DOHH2 (cell line): ENCODE data around the gene KRR1.
"Not testable (repeated sequence)": the region's sequence is repeated elsewhere in the genome, so short reads cannot be mapped to it uniquely, and the experiment has no call there.

ENCODE experiments used
- H3F3A ChIP-seq: fragments of 200-600 bp; sonication (generic), shearing (Covaris generic); 2 replicates; pipeline ENCODE4 v1.6.0; 2016; ENCODE audit warnings: antibody characterized with exemption, mild to moderate bottlenecking; ENCODE audit not compliant: control insufficient read depth, insufficient read depth
- H3K27ac ChIP-seq: fragments of 200-600 bp; sonication (generic); 2 replicates; pipeline ENCODE4 v1.5.1; 2014; ENCODE audit warnings: low read depth, mild to moderate bottlenecking, low read length, moderate library complexity
- H3K27me3 ChIP-seq: fragments of 200-600 bp; sonication (generic); 2 replicates; pipeline ENCODE4 v1.6.1; 2014; ENCODE audit warnings: mild to moderate bottlenecking, low read length, mixed read lengths; ENCODE audit not compliant: control insufficient read depth
- H3K36me3 ChIP-seq: fragments of 200-600 bp; sonication (generic); 2 replicates; pipeline ENCODE4 v1.6.1; 2014; ENCODE audit warnings: mild to moderate bottlenecking, low read length, moderate library complexity, mixed read lengths; ENCODE audit not compliant: control insufficient read depth
- H3K4me1 ChIP-seq: fragments of 200-600 bp; sonication (generic); 2 replicates; pipeline ENCODE4 v1.6.1; 2014; ENCODE audit warnings: mild to moderate bottlenecking, low read length, mixed read lengths; ENCODE audit not compliant: control insufficient read depth
- H3K4me2 ChIP-seq: fragments of 200-600 bp; sonication (generic); 2 replicates; pipeline ENCODE4 v1.6.0; 2014; ENCODE audit warnings: mild to moderate bottlenecking, low read length, moderate library complexity
- H3K4me3 ChIP-seq: fragments of 200-600 bp; sonication (generic); 2 replicates; pipeline ENCODE4 v1.5.1; 2014; ENCODE audit warnings: mild to moderate bottlenecking, low read length, mixed read lengths
- H3K79me2 ChIP-seq: fragments of 200-600 bp; sonication (generic); 2 replicates; pipeline ENCODE4 v1.6.1; 2014; ENCODE audit warnings: mild to moderate bottlenecking, low read length, mixed read lengths; ENCODE audit not compliant: control insufficient read depth
- H3K9me2 ChIP-seq: fragments of 200-600 bp; sonication (generic); replicated peaks from 2 replicates; pipeline ENCODE4 v1.6.1; 2014; ENCODE audit warnings: mild to moderate bottlenecking, low read length, mixed read lengths; ENCODE audit not compliant: control insufficient read depth
- H3K9me3 ChIP-seq: fragments of 200-600 bp; sonication (generic); 2 replicates; pipeline ENCODE4 v1.6.1; 2014; ENCODE audit warnings: antibody characterized with exemption, low read length, mixed read lengths; ENCODE audit not compliant: control insufficient read depth, insufficient read depth
- H4K20me1 ChIP-seq: fragments of 200-600 bp; sonication (generic); 2 replicates; pipeline ENCODE4 v1.6.0; 2014; ENCODE audit warnings: low read depth, mild to moderate bottlenecking, antibody characterized with exemption, low read length, moderate library complexity; ENCODE audit not compliant: control insufficient read depth, insufficient read depth
- EZH2phosphoT487 ChIP-seq: fragments of 200-600 bp; sonication (generic); IDR thresholded peaks from 2 replicates; pipeline ENCODE4 v1.6.1; 2017; ENCODE audit warnings: borderline replicate concordance, mild to moderate bottlenecking, antibody characterized with exemption, low read length, moderate library complexity, mixed read lengths
- TF ChIP-seq, protein P1 (sequence below): fragments of 200-600 bp; sonication (generic); IDR thresholded peaks from one replicate; pipeline ENCODE4 v1.5.1; 2014; ENCODE audit warnings: antibody characterized with exemption, mild to moderate bottlenecking, low read depth, low read length; ENCODE audit not compliant: poor library complexity, severe bottlenecking

Gene KRR1

DNA sequence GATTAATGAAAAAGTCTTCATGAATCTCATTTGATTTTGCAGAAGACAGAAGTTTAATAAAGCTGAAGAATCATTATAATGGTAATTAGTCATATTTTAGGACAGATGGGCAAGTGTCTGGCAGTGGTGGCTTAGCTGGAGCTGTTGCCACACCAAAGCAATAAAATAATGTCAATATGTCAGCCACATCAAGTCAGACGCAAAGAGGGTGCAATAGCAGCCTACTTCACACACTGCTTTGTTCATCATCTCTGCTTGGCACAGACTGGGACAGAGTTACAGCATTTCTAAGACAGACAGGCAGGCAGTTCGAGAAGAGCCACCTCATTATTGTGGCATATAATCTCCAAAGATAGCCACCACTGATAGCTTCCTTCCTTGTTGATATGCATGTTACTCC is 16.9 kb upstream of the KRR1 start:
- H3K27me3 ChIP-seq: peaks cover 11% of the 10 kb centered on the region
- H3K4me3 ChIP-seq: no peak overlapping the region
- no peaks in the 10 kb centered on the region for H3F3A ChIP-seq
- H3K4me2 ChIP-seq: no peak overlapping the region
- H3K9me2 ChIP-seq: no peaks in the 10 kb centered on the region
- H3K4me1 ChIP-seq: peaks cover 5% of the 10 kb centered on the region; the same call in 1 of the 2 replicates
- H4K20me1 ChIP-seq: no peaks in the 10 kb centered on the region
- H3K36me3 ChIP-seq: no peaks in the 10 kb centered on the region
- H3K79me2 ChIP-seq: no peaks in the 10 kb centered on the region
- H3K27ac ChIP-seq: no peak overlapping the region
- TF ChIP-seq EZH2phosphoT487: no peak
- TF ChIP-seq, protein P1, sequence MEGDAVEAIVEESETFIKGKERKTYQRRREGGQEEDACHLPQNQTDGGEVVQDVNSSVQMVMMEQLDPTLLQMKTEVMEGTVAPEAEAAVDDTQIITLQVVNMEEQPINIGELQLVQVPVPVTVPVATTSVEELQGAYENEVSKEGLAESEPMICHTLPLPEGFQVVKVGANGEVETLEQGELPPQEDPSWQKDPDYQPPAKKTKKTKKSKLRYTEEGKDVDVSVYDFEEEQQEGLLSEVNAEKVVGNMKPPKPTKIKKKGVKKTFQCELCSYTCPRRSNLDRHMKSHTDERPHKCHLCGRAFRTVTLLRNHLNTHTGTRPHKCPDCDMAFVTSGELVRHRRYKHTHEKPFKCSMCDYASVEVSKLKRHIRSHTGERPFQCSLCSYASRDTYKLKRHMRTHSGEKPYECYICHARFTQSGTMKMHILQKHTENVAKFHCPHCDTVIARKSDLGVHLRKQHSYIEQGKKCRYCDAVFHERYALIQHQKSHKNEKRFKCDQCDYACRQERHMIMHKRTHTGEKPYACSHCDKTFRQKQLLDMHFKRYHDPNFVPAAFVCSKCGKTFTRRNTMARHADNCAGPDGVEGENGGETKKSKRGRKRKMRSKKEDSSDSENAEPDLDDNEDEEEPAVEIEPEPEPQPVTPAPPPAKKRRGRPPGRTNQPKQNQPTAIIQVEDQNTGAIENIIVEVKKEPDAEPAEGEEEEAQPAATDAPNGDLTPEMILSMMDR: no peak
- H3K9me3 ChIP-seq: no peaks in the 10 kb centered on the region

DNA sequence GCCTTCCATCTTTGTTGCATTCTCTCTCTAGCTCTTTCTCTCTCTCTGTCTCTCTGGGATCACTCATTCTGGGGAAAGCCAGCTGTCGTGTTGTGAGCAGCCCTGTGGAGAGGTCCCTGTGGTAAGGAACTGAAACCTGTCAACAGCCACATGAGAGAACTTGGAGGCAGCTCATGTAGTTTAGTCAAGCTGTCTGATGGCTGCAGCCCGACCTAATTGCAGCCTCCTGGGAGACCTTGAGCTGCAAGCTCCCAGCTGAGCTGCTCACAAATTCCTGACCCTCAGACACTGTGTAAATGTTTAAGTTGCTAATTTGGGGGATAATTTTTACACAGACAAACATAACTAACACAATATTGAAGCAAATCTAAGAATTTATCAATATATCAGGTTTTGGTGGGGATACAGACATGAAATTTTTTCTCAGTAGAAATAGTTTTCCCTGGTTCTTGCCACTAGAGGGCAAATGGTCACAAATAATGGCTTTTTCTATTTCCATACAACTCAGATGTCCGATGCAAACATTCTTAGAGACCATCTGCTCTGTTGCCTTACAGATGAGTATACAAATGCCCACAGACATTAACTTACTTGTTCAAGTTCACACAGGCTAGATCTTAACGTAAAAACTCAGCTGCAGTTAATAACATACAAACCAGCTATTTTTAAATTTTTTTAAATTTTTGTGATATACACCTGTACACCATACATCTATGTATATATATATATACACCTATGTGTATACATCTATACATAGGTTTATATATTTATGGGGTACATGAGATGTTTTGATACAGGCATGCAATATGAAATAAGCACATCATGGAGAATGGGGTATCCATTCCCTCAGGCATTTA is 15.5 kb upstream of the KRR1 start:
- Histone ChIP-seq H3K4me2 (no peak overlapping the region), H3F3A (no peaks in the 10 kb centered on the region), H3K4me1 (peaks cover 5% of the 10 kb centered on the region; the same call in 1 of the 2 replicates), H3K79me2 (no peaks in the 10 kb centered on the region), H3K4me3 (no peak overlapping the region), H4K20me1 (no peaks in the 10 kb centered on the region), H3K27me3 (peaks cover 11% of the 10 kb centered on the region), H3K36me3 (no peaks in the 10 kb centered on the region), H3K27ac (no peak overlapping the region), H3K9me2 (no peaks in the 10 kb centered on the region), H3K9me3 (no peaks in the 10 kb centered on the region)
- no peak for TF ChIP-seq EZH2phosphoT487
- TF ChIP-seq, protein P1: peak; percentile 81

DNA sequence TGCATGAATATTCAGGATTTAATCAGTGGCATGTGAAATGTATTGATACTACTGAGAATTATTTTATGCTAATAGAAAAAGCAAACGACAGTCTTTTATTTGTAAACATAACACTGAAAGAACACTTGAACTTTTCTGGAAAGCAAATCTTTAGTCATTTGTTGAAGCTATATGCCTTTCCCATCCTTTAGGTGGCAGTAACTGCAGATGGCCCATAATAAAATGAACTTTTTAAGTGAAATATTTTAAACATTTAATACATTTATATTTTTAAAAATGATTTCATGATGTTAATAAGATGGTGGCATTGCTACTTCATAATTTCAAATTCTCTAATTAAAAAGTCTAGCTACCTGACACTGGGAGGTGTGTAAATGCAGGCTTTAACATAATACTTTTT is 13.9 kb upstream of the KRR1 start:
- no peaks in the 10 kb centered on the region for H3K9me3 ChIP-seq
- H3K27ac ChIP-seq: no peak overlapping the region
- TF ChIP-seq EZH2phosphoT487: no peak
- no peaks in the 10 kb centered on the region for H3K36me3 ChIP-seq
- H3F3A ChIP-seq: no peaks in the 10 kb centered on the region
- no peak overlapping the region for H3K4me2 ChIP-seq
- H3K4me3 ChIP-seq: no peak overlapping the region
- H3K27me3 ChIP-seq: peaks cover 11% of the 10 kb centered on the region
- no peaks in the 10 kb centered on the region for H3K9me2 ChIP-seq
- no peaks in the 10 kb centered on the region for H3K79me2 ChIP-seq
- H4K20me1 ChIP-seq: no peaks in the 10 kb centered on the region
- peaks cover 5% of the 10 kb centered on the region; the same call in 1 of the 2 replicates for H3K4me1 ChIP-seq

DNA sequence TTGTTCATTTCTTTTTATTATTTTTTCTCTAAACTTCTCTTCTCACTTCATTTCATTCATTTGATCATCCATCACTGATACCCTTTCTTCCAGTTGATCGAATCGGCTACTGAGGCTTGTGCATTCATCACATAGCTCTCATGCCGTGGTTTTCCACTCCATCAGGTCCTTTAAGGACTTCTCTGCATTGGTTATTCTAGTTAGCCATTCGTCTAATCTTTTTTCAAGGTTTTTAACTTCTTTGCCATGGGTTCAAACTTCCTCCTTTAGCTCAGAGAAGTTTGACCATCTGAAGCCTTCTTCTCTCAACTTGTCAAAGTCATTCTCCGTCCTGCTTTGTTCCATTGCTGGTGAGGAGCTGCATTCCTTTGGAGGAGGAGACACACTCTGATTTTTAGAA is 10.7 kb upstream of the KRR1 start:
- not testable (repeated sequence) for H3K27ac ChIP-seq, H3K4me1 ChIP-seq, H3K79me2 ChIP-seq, H3K4me2 ChIP-seq, H3K27me3 ChIP-seq, H3K9me3 ChIP-seq, H3K4me3 ChIP-seq, H3K36me3 ChIP-seq, H4K20me1 ChIP-seq, H3F3A ChIP-seq, H3K9me2 ChIP-seq

DNA sequence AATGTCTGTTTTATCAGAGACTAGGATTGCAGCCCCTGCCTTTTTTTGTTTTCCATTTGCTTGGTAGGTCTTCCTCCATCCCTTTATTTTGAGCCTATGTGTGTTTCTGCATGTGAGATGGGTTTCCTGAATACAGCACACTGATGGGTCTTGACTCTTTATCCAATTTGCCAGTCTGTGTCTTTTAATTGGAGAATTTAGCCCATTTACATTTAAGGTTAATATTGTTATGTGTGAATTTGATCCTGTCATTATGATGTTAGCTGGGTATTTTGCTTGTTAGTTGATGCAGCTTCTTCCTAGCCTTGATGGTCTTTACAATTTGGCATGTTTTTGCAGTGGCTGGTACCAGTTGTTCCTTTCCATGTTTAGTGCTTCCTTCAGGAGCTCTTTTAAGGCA is 9.8 kb upstream of the KRR1 start:
- not testable (repeated sequence) for H3K36me3 ChIP-seq, H3K27me3 ChIP-seq, H4K20me1 ChIP-seq, H3K9me3 ChIP-seq, H3K4me3 ChIP-seq, H3K27ac ChIP-seq, H3K4me2 ChIP-seq, H3K4me1 ChIP-seq, H3K79me2 ChIP-seq, H3F3A ChIP-seq, H3K9me2 ChIP-seq
